CD14-positive monocyte (primary cell): ENCODE measurements around the gene SERINC2. TPM values are rescaled to one million over a fixed set of nuclear protein-coding genes. Genes with fewer than 3 reads are reported as not detected.

Experiments
- DNase-seq, 3 donors: peaks; one replicate each; pipeline ENCODE4 v3.0.0-alpha.2; 2011 to 2022
- H2AFZ ChIP-seq: 2 replicates; pipeline ENCODE4 v1.6.0; 2012; ENCODE audit warnings: mild to moderate bottlenecking, low read depth, low read length, inconsistent platforms; ENCODE audit not compliant: insufficient read depth, poor library complexity, severe bottlenecking
- H3K27ac ChIP-seq, 2 donors: 1 replicate in 1 of 2; 2 replicates in 1 of 2; pipeline ENCODE4 v1.5.1; 2012 to 2013; ENCODE audit warnings: low read length in 2 of 2, control low read depth in 1 of 2, inconsistent platforms in 1 of 2, low read depth in 1 of 2, mild to moderate bottlenecking in 1 of 2
- H3K27me3 ChIP-seq, 2 donors: one replicate each; pipeline versions ENCODE4 v1.6.0 to v1.6.1; 2011 to 2013; ENCODE audit warnings: low read length in 2 of 2; ENCODE audit not compliant: control insufficient read depth in 2 of 2, insufficient read depth in 2 of 2
- H3K36me3 ChIP-seq, 2 donors: replicated peaks in 1 of 2; 1 replicate in 1 of 2; 2 replicates in 1 of 2; pipeline versions ENCODE4 v1.5.1 to v1.6.1; 2012 to 2013; ENCODE audit warnings: low read length in 2 of 2, control low read depth in 1 of 2, inconsistent platforms in 1 of 2, mild to moderate bottlenecking in 1 of 2; ENCODE audit not compliant: insufficient read depth in 2 of 2, control insufficient read depth in 1 of 2
- H3K4me1 ChIP-seq, 2 donors: 1 replicate in 1 of 2; 2 replicates in 1 of 2; pipeline versions ENCODE4 v1.5.1 to v1.6.1; 2012 to 2013; ENCODE audit warnings: low read length in 2 of 2, control low read depth in 1 of 2, inconsistent platforms in 1 of 2, mild to moderate bottlenecking in 1 of 2, moderate library complexity in 1 of 2; ENCODE audit not compliant: insufficient read depth in 2 of 2, control insufficient read depth in 1 of 2
- H3K4me2 ChIP-seq: replicated peaks from 2 replicates; pipeline ENCODE3; 2012; ENCODE audit warnings: low read length, moderate library complexity, mild to moderate bottlenecking; ENCODE audit not compliant: poor library complexity, severe bottlenecking; ENCODE audit errors: extremely low read depth
- H3K4me3 ChIP-seq, 3 experiments: fragments of 200-600 bp in 1 of 3; sonication (generic) in 1 of 3; replicated peaks in 1 of 3; 1 replicate in 2 of 3; 2 replicates in 1 of 3; pipeline ENCODE4 v1.5.1; 2011 to 2013; ENCODE audit warnings: low read length in 3 of 3, mild to moderate bottlenecking in 3 of 3, control low read depth in 2 of 3, low read depth in 2 of 3, inconsistent platforms in 1 of 3, moderate library complexity in 1 of 3
- H3K79me2 ChIP-seq: 2 replicates; pipeline ENCODE4 v1.6.0; 2012; ENCODE audit warnings: mild to moderate bottlenecking, control low read depth, inconsistent platforms, low read length, moderate library complexity; ENCODE audit not compliant: insufficient read depth
- H3K9ac ChIP-seq: 2 replicates; pipeline ENCODE4 v1.6.0; 2017; ENCODE audit warnings: low read length, mild to moderate bottlenecking; ENCODE audit not compliant: insufficient read depth, poor library complexity, severe bottlenecking
- H3K9me3 ChIP-seq, 2 donors: replicated peaks in 1 of 2; 1 replicate in 1 of 2; 2 replicates in 1 of 2; pipeline versions ENCODE4 v1.5.1 to v1.6.1; 2012 to 2013; ENCODE audit warnings: low read length in 2 of 2, control low read depth in 1 of 2; ENCODE audit not compliant: control insufficient read depth in 1 of 2, insufficient read depth in 1 of 2
- H4K20me1 ChIP-seq: 2 replicates; pipeline ENCODE4 v1.6.0; 2012; ENCODE audit warnings: mild to moderate bottlenecking, low read length, control low read depth, moderate library complexity; ENCODE audit not compliant: insufficient read depth
- H3K27ac Mint-ChIP-seq, 7 donors: one replicate each; pipeline ENCODE4 v1.8.0; 2020; ENCODE audit warnings: mild to moderate bottlenecking in 7 of 7, mixed read lengths in 7 of 7, moderate library complexity in 6 of 7, inconsistent platforms in 2 of 7
- H3K27me3 Mint-ChIP-seq, 3 donors: one replicate each; pipeline ENCODE4 v1.8.0; 2021 to 2022; ENCODE audit warnings: low read depth in 3 of 3, mild to moderate bottlenecking in 3 of 3, mixed read lengths in 3 of 3, moderate library complexity in 3 of 3, inconsistent platforms in 1 of 3
- H3K36me3 Mint-ChIP-seq, 2 donors: one replicate each; pipeline ENCODE4 v1.8.0; 2020; ENCODE audit warnings: mixed read lengths in 2 of 2, inconsistent platforms in 1 of 2, mild to moderate bottlenecking in 1 of 2
- H3K4me1 Mint-ChIP-seq: one replicate; pipeline ENCODE4 v1.8.0; 2020; ENCODE audit warnings: mild to moderate bottlenecking, mixed read lengths
- H3K4me3 Mint-ChIP-seq, 2 donors: one replicate each; pipeline ENCODE4 v1.8.0; 2020; ENCODE audit warnings: mild to moderate bottlenecking in 2 of 2, mixed read lengths in 2 of 2, moderate library complexity in 1 of 2
- H3K9me3 Mint-ChIP-seq, 7 donors: one replicate each; pipeline ENCODE4 v1.8.0; 2020 to 2022; ENCODE audit warnings: mixed read lengths in 7 of 7, mild to moderate bottlenecking in 6 of 7, moderate library complexity in 6 of 7, inconsistent platforms in 2 of 7
- WGBS: methylation state at CpG from one replicate; pipeline ENCODE4 v1.1.5; 2013; ENCODE audit warnings: missing lambda C conversion rate; ENCODE audit not compliant: insufficient coverage; 5-methylcytosine and 5-hydroxymethylcytosine counted together
- intact Hi-C, 2 donors: fragments of 100-400 bp; cut with micrococcal nuclease; formaldehyde crosslinking; loops; one replicate each; pipeline versions ENCODE4 v1.15.0 to v1.15.1; 2023
- polyA plus RNA-seq, 3 donors: library from polyadenylated mRNA; depleted of rRNA in 1 of 3; unstranded in 2 of 3; stranded (reverse) in 1 of 3; fragments of 300-500 nt in 2 of 3; fragments of >200 nt in 1 of 3; fragmentation: Illumina TruSeq in 2 of 3; gene quantifications; 1 replicate in 2 of 3; 2 replicates in 1 of 3; pipeline ENCODE4 v1.2.3, GENCODE V29; 2012 to 2021
- TF ChIP-seq, protein P1 (sequence below): fragments of 200-600 bp; IDR thresholded peaks from one replicate; pipeline ENCODE4 v1.8.0; 2022; ENCODE audit warnings: antibody characterized with exemption, mild to moderate bottlenecking

Gene SERINC2
- polyA plus RNA-seq, 3 donors, result 4.1 to 12.6 (median 7.8) TPM

- H3K27ac ChIP-seq, result no peak overlapping the region
- H3K27me3 ChIP-seq, result no peaks in the 10 kb centered on the region
- no peak overlapping the region for H3K4me2 ChIP-seq
- peaks cover 9% of the 10 kb centered on the region for H3K4me1 Mint-ChIP-seq
- no peak overlapping the region for H3K4me3 ChIP-seq
- H3K9me3 Mint-ChIP-seq, result peaks cover 0 to 2% (median 0%) of the 10 kb centered on the region in 7 donors
- no peak for DNase-seq
- no peaks in the 10 kb centered on the region for H3K9me3 ChIP-seq
- no peak overlapping the region for H3K9ac ChIP-seq
- H3K4me3 Mint-ChIP-seq, result no peak overlapping the region
- H3K79me2 ChIP-seq, result no peaks in the 10 kb centered on the region
- no peak overlapping the region for H3K27ac Mint-ChIP-seq
- WGBS, result 98% methylated on average over 7 of the region's 7 CpGs
- intact Hi-C loops, result no loop called here
- peaks cover 7 to 9% of the 10 kb centered on the region in 2 donors for H3K4me1 ChIP-seq
- H3K36me3 Mint-ChIP-seq, result no peaks in the 10 kb centered on the region
- H3K36me3 ChIP-seq, result no peaks in the 10 kb centered on the region
- H4K20me1 ChIP-seq, result no peaks in the 10 kb centered on the region
- TF ChIP-seq, protein P1, sequence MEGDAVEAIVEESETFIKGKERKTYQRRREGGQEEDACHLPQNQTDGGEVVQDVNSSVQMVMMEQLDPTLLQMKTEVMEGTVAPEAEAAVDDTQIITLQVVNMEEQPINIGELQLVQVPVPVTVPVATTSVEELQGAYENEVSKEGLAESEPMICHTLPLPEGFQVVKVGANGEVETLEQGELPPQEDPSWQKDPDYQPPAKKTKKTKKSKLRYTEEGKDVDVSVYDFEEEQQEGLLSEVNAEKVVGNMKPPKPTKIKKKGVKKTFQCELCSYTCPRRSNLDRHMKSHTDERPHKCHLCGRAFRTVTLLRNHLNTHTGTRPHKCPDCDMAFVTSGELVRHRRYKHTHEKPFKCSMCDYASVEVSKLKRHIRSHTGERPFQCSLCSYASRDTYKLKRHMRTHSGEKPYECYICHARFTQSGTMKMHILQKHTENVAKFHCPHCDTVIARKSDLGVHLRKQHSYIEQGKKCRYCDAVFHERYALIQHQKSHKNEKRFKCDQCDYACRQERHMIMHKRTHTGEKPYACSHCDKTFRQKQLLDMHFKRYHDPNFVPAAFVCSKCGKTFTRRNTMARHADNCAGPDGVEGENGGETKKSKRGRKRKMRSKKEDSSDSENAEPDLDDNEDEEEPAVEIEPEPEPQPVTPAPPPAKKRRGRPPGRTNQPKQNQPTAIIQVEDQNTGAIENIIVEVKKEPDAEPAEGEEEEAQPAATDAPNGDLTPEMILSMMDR, result no peak
- peaks cover 2 to 8% (median 3%) of the 10 kb centered on the region in 3 donors for H3K27me3 Mint-ChIP-seq
- no peak overlapping the region for H2AFZ ChIP-seq
These were observed 22.9 kb upstream of the SERINC2 start for GRCh38 chr1:31390071-31390470.

DNA sequence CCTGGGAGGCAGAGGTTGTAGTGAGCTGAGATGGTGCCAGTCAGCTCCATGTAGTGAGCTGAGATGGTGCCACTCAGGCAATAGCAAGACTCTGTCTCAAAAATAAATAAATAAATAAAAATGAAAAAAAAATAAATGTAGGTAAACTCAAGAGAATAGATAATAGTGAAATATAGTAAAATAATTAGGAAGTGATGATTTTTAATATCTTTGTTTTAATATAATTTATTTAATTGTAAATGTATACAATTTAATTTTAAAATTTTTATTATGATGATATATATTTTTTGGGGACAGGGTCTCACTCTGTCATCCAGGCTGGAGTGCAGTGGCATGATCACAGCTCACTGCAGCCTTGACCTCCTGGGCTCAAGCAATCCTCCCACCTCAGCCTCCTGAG lies 19.6 kb upstream of the SERINC2 start:
- DNase-seq, result no peak
- Histone ChIP-seq H3K9ac (no peak overlapping the region), H3K79me2 (no peaks in the 10 kb centered on the region), H2AFZ (no peak overlapping the region), H3K9me3 (no peaks in the 10 kb centered on the region), H3K4me1 (peaks cover 13 to 26% of the 10 kb centered on the region in 2 donors), H3K27ac (no peak overlapping the region), H4K20me1 (no peaks in the 10 kb centered on the region), H3K27me3 (no peaks in the 10 kb centered on the region), H3K4me3 (no peak overlapping the region), H3K36me3 (no peaks in the 10 kb centered on the region), H3K4me2 (no peak overlapping the region)
- peaks cover 31% of the 10 kb centered on the region for H3K4me1 Mint-ChIP-seq
- H3K27ac Mint-ChIP-seq, result peak overlapping the region in 1 of 7 donors; percentile 20
- intact Hi-C loops, result no loop called here
- peaks cover 2 to 4% (median 3%) of the 10 kb centered on the region in 3 donors for H3K27me3 Mint-ChIP-seq
- TF ChIP-seq, protein P1, result no peak
- peaks cover 0 to 1% (median 0%) of the 10 kb centered on the region in 7 donors for H3K9me3 Mint-ChIP-seq
- no peak overlapping the region for H3K4me3 Mint-ChIP-seq
- H3K36me3 Mint-ChIP-seq, result no peaks in the 10 kb centered on the region
